ENCODE data around the gene KCNH1. TPM values are rescaled to one million over a fixed set of nuclear protein-coding genes. Genes with fewer than 3 reads are reported as not detected.

Gene KCNH1
- total RNA-seq, 1 experiment from 2014 or later, result not detected

- BruUV-seq (replicated peaks), result no TSS peak
- POLR2A ChIA-PET (ENCODE audit: low non-redundant PET), result no interaction called here
- intact Hi-C loops (cut with micrococcal nuclease; ENCODE audit: unreplicated experiment), result no loop called here
Observed at GRCh38 chr1:210800756-210801155, 333.2 kb downstream of the KCNH1 start.

GRCh38 chr1:210800301-210800700 is 333.6 kb downstream of the KCNH1 start:
- no peaks in the 10 kb centered on the region for H3K36me3 ChIP-seq (ENCODE audit: insufficient read depth, low read length, poor library complexity, severe bottlenecking)
- H3K27ac ChIP-seq (ENCODE audit: low read depth, low read length, poor library complexity, severe bottlenecking), result no peak overlapping the region
- POLR2A ChIA-PET (ENCODE audit: low non-redundant PET), result no interaction called here
- DNase-seq (ENCODE audit: low spot score), result no peak
- TF ChIP-seq CTCF (conservative IDR thresholded peaks at IDR 0.05; ENCODE audit: low read depth, low read length) (no peak), EZH2 (IDR thresholded peaks at IDR 0.05; ENCODE audit: borderline replicate concordance, low read depth, low read length, poor library complexity, severe bottlenecking) (no peak)
- no TSS peak for BruUV-seq (replicated peaks)
- intact Hi-C loops (cut with micrococcal nuclease; ENCODE audit: unreplicated experiment), result no loop called here
- H3K4me1 ChIP-seq (ENCODE audit: insufficient read depth, low read length, poor library complexity, severe bottlenecking), result no peaks in the 10 kb centered on the region
- CTCF ChIA-PET, result no interaction called here
- H3K27me3 ChIP-seq (replicated peaks; ENCODE audit: insufficient read depth, low read depth, low read length, poor library complexity), result peaks cover 28% of the 10 kb centered on the region
- no peak overlapping the region for H3K4me3 ChIP-seq (ENCODE audit: low read depth, low read length, poor library complexity, severe bottlenecking)
- H3K9me3 ChIP-seq (ENCODE audit: low read depth, low read length, poor library complexity, severe bottlenecking), result no peaks in the 10 kb centered on the region

More at GRCh38 chr1:210800756-210801155, 333.2 kb downstream of the KCNH1 start:
- CTCF ChIA-PET, result no interaction called here
- no peaks in the 10 kb centered on the region for H3K9me3 ChIP-seq (ENCODE audit: low read depth, low read length, poor library complexity, severe bottlenecking)
- no peak overlapping the region for H3K4me3 ChIP-seq (ENCODE audit: low read depth, low read length, poor library complexity, severe bottlenecking)
- TF ChIP-seq CTCF (conservative IDR thresholded peaks at IDR 0.05; ENCODE audit: low read depth, low read length) (no peak), EZH2 (IDR thresholded peaks at IDR 0.05; ENCODE audit: borderline replicate concordance, low read depth, low read length, poor library complexity, severe bottlenecking) (no peak)
- H3K36me3 ChIP-seq (ENCODE audit: insufficient read depth, low read length, poor library complexity, severe bottlenecking), result no peaks in the 10 kb centered on the region
- no peak for DNase-seq (ENCODE audit: low spot score)
- H3K4me1 ChIP-seq (ENCODE audit: insufficient read depth, low read length, poor library complexity, severe bottlenecking), result no peaks in the 10 kb centered on the region
- no peak overlapping the region for H3K27ac ChIP-seq (ENCODE audit: low read depth, low read length, poor library complexity, severe bottlenecking)
- H3K27me3 ChIP-seq (replicated peaks; ENCODE audit: insufficient read depth, low read depth, low read length, poor library complexity), result peaks cover 32% of the 10 kb centered on the region

DNA sequence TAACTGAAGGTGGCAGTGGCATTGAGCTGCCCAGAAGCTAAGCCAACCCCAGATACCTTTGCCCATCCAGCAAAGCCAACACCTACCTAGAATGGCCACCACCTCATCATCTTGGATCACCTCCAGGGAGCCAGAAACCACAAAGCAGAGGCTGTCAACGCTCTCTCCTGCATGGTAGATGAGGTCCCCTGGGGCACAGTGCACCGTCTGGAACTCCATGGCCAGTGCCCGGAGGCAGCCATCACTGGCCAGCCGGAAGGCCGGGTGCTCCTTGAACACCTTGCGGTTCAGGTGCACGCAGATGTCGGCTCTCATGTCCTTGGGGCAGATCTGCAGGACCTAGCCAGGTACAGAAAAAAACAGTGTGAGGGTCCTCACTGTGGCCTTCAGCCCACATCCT is 336.5 kb downstream of the KCNH1 start:
- intact Hi-C loops (cut with micrococcal nuclease; ENCODE audit: unreplicated experiment), result no loop called here
- BruUV-seq (replicated peaks), result no TSS peak
- peaks cover 8% of the 10 kb centered on the region for H3K27me3 ChIP-seq (replicated peaks; ENCODE audit: insufficient read depth, low read depth, low read length, poor library complexity)
- TF ChIP-seq CTCF (conservative IDR thresholded peaks at IDR 0.05; ENCODE audit: low read depth, low read length) (no peak), EZH2 (IDR thresholded peaks at IDR 0.05; ENCODE audit: borderline replicate concordance, low read depth, low read length, poor library complexity, severe bottlenecking) (no peak)
- ChIA-PET POLR2A (ENCODE audit: low non-redundant PET) (no interaction called here), CTCF (no interaction called here)
- H3K4me1 ChIP-seq (ENCODE audit: insufficient read depth, low read length, poor library complexity, severe bottlenecking), result no peaks in the 10 kb centered on the region
- no peaks in the 10 kb centered on the region for H3K9me3 ChIP-seq (ENCODE audit: low read depth, low read length, poor library complexity, severe bottlenecking)
- no peak overlapping the region for H3K4me3 ChIP-seq (ENCODE audit: low read depth, low read length, poor library complexity, severe bottlenecking)
- no peaks in the 10 kb centered on the region for H3K36me3 ChIP-seq (ENCODE audit: insufficient read depth, low read length, poor library complexity, severe bottlenecking)
- no peak overlapping the region for H3K27ac ChIP-seq (ENCODE audit: low read depth, low read length, poor library complexity, severe bottlenecking)
- DNase-seq (ENCODE audit: low spot score), result no peak

All from A673 (cell line).